Mucosa of descending colon (tissue), 3 donors: Measurements from ENCODE around the gene MED12L. TPM values are rescaled to one million over a fixed set of nuclear protein-coding genes. Genes with fewer than 3 reads are reported as not detected.
A peak's percentile ranks its signal among the peaks of the same experiment; 100 is the strongest.

ENCODE experiments used
- ATAC-seq: fragments of 200-7000 bp; cut with Tn5 transposase; one replicate; pipeline ENCODE4 v1.9.1; 2020; ENCODE audit warnings: mild to moderate bottlenecking, moderate library complexity
- DNase-seq, 3 donors: peaks; one replicate each; pipeline ENCODE4 v3.0.0-alpha.2; 2020
- H3K36me3 ChIP-seq: fragments of 200-600 bp; one replicate; pipeline ENCODE4 v1.8.0; 2021; ENCODE audit warnings: low read depth, mild to moderate bottlenecking
- H3K4me1 ChIP-seq: fragments of 200-600 bp; one replicate; pipeline ENCODE4 v1.8.0; 2021; ENCODE audit warnings: low read depth, mild to moderate bottlenecking
- H3K4me3 ChIP-seq: fragments of 200-600 bp; one replicate; pipeline ENCODE4 v1.8.0; 2021; ENCODE audit warnings: mild to moderate bottlenecking
- H3K9me3 ChIP-seq: fragments of 200-600 bp; one replicate; pipeline ENCODE4 v1.8.0; 2021; ENCODE audit warnings: mild to moderate bottlenecking
- CTCF ChIP-seq: fragments of 200-600 bp; IDR thresholded peaks from one replicate; pipeline ENCODE4 v1.8.0; 2022; ENCODE audit warnings: antibody characterized with exemption, mild to moderate bottlenecking
- intact Hi-C, 2 donors: fragments of 100-400 bp; cut with DNase I in 1 of 2; cut with micrococcal nuclease in 1 of 2; formaldehyde crosslinking; loops; one replicate each; pipeline versions ENCODE4 v1.11.0 to v1.11.1; 2022; cut with DNase I, micrococcal nuclease
- total RNA-seq, 3 donors: library from RNA; stranded (reverse); fragmentation: NEBNext Ultra II Directional in 2 of 3; extraction: Animal tissue kit (Norgen Biotek cat#: 25700) in 2 of 3; gene quantifications; one replicate each; pipeline versions ENCODE4 v1.2.1 to v1.2.4, GENCODE V29; 2021 to 2023
- donor health status: DM: no; HTN: no; CAD: no; lungs with moderate emphysema.
- donor health status: DM: no; HTN: no; CAD: no.
- donor health status: DM: no; HTN: yes; CAD: no.

MED12L gene
- total RNA-seq, 3 donors from 2014 or later = 0.39 to 2.4 (median 0.55) TPM

GRCh38 chr3:151191095-151191494, 105.6 kb downstream of the MED12L start:
- no peak for DNase-seq
- no peak for ATAC-seq
- Histone ChIP-seq H3K9me3 (no peaks in the 10 kb centered on the region), H3K4me3 (no peak overlapping the region), H3K4me1 (no peaks in the 10 kb centered on the region), H3K36me3 (no peaks in the 10 kb centered on the region)
- no peak for TF ChIP-seq CTCF
- intact Hi-C loops = no loop called here

- intact Hi-C loops = no loop called here
- Histone ChIP-seq H3K4me3 (no peak overlapping the region), H3K4me1 (no peaks in the 10 kb centered on the region), H3K9me3 (no peaks in the 10 kb centered on the region), H3K36me3 (no peaks in the 10 kb centered on the region)
- ATAC-seq (no peak), DNase-seq (no peak)
- TF ChIP-seq CTCF = no peak
Measured at GRCh38 chr3:151192545-151192944, 107.1 kb downstream of the MED12L start.

- intact Hi-C loops = no loop called here
- ATAC-seq = peak; percentile 25
- H3K4me3 ChIP-seq = no peak overlapping the region
- H3K4me1 ChIP-seq = no peaks in the 10 kb centered on the region
- no peak for TF ChIP-seq CTCF
- H3K9me3 ChIP-seq = no peaks in the 10 kb centered on the region
- no peaks in the 10 kb centered on the region for H3K36me3 ChIP-seq
- no peak for DNase-seq
Measured at GRCh38 chr3:151195826-151196225, 110.4 kb downstream of the MED12L start.

GRCh38 chr3:151196434-151196833, 111.0 kb downstream of the MED12L start:
- Histone ChIP-seq H3K36me3 (no peaks in the 10 kb centered on the region), H3K4me3 (no peak overlapping the region), H3K9me3 (no peaks in the 10 kb centered on the region), H3K4me1 (no peaks in the 10 kb centered on the region)
- intact Hi-C loops = no loop called here
- ATAC-seq (no peak), DNase-seq (no peak)
- no peak for TF ChIP-seq CTCF

- ATAC-seq (no peak), DNase-seq (no peak)
- Histone ChIP-seq H3K4me1 (no peaks in the 10 kb centered on the region), H3K36me3 (no peaks in the 10 kb centered on the region), H3K4me3 (no peak overlapping the region), H3K9me3 (no peaks in the 10 kb centered on the region)
- intact Hi-C loops = no loop called here
- no peak for TF ChIP-seq CTCF
Measured at GRCh38 chr3:151197228-151197627, 111.8 kb downstream of the MED12L start.

GRCh38 chr3:151197981-151198767, 112.7 kb downstream of the MED12L start:
- no peak overlapping the region for H3K4me3 ChIP-seq
- ATAC-seq (no peak), DNase-seq (no peak)
- no peak for TF ChIP-seq CTCF
- no peaks in the 10 kb centered on the region for H3K4me1 ChIP-seq
- intact Hi-C loops = no loop called here
- H3K9me3 ChIP-seq = no peaks in the 10 kb centered on the region
- H3K36me3 ChIP-seq = no peaks in the 10 kb centered on the region
